ENCODE measurements around the gene HERC2.

- TF ChIP-seq POLR2A (IDR thresholded peaks at IDR 0.05), result no peak
- TF ChIP-seq CTCF (IDR thresholded peaks at IDR 0.05), result no peak
Measured at GRCh38 chr15:28101983-28102441, 220.0 kb downstream of the HERC2 start.
